GM12878 (cell line): ENCODE data around the gene PLEKHM1. TPM values are rescaled to one million over a fixed set of nuclear protein-coding genes. Genes with fewer than 3 reads are reported as not detected.

Experiments used
- ASH2L ChIP-seq: fragments of 300-600, 200-600 bp; sonication (generic); IDR thresholded peaks from 2 replicates; pipeline ENCODE4 v1.6.1; 2017; ENCODE audit warnings: low read depth, mild to moderate bottlenecking, borderline replicate concordance
- BCL11A ChIP-seq: IDR thresholded peaks from 2 replicates; pipeline ENCODE4 v1.6.1; 2011; ENCODE audit warnings: low read depth, low read length
- BRCA1 ChIP-seq: IDR thresholded peaks from 2 replicates; pipeline ENCODE4 v1.6.1; 2011; ENCODE audit warnings: low read depth, low read length, improper control_type of control experiment
- CHD1 ChIP-seq: IDR thresholded peaks from 2 replicates; pipeline ENCODE4 v1.6.1; 2012; ENCODE audit warnings: low read depth, low read length, improper control_type of control experiment
- EED ChIP-seq: sonication (generic); IDR thresholded peaks from 2 replicates; pipeline ENCODE4 v1.6.1; 2016; ENCODE audit warnings: antibody characterized with exemption, low read depth
- EP300 ChIP-seq, 2 experiments: fragments of 150-350 bp in 1 of 2; IDR thresholded peaks; 2 replicates each; pipeline ENCODE4 v1.6.1; 2011 to 2012; ENCODE audit warnings: low read depth in 2 of 2, low read length in 2 of 2, borderline replicate concordance in 1 of 2, improper control_type of control experiment in 1 of 2, inconsistent platforms in 1 of 2; ENCODE audit not compliant: control insufficient read depth in 1 of 2
- FOXM1 ChIP-seq: IDR thresholded peaks from 2 replicates; pipeline ENCODE4 v1.6.1; 2012; ENCODE audit warnings: low read depth, mild to moderate bottlenecking, inconsistent platforms, low read length, moderate library complexity
- IKZF1 ChIP-seq: fragments of 450-650 bp; conservative IDR thresholded peaks from 2 replicates; pipeline ENCODE4 v1.6.1; 2017; ENCODE audit warnings: antibody characterized with exemption, mild to moderate bottlenecking
- MYB ChIP-seq: fragments of 150-350 bp; IDR thresholded peaks from 2 replicates; pipeline ENCODE4 v1.6.1; 2014; ENCODE audit warnings: mild to moderate bottlenecking, low read depth, low read length, borderline replicate concordance
- NFIC ChIP-seq: IDR thresholded peaks from 2 replicates; pipeline ENCODE4 v1.6.1; 2012; ENCODE audit warnings: low read depth, mild to moderate bottlenecking, inconsistent platforms, low read length, moderate library complexity
- NRF1 ChIP-seq: conservative IDR thresholded peaks from 2 replicates; pipeline ENCODE4 v1.6.1; 2011; ENCODE audit warnings: mild to moderate bottlenecking, low read depth, low read length, improper control_type of control experiment
- STAT1 ChIP-seq: fragments of 450-650 bp; conservative IDR thresholded peaks from 2 replicates; pipeline ENCODE4 v1.6.1; 2014; ENCODE audit warnings: antibody characterized with exemption, mild to moderate bottlenecking
- YBX1 ChIP-seq: fragments of 450-650 bp; IDR thresholded peaks from 2 replicates; pipeline ENCODE4 v1.6.1; 2016; ENCODE audit warnings: antibody characterized with exemption
- ZZZ3 ChIP-seq: IDR thresholded peaks from 2 replicates; pipeline ENCODE4 v1.6.1; 2011; ENCODE audit warnings: low read depth; ENCODE audit not compliant: control insufficient read depth, insufficient read length
- polyA plus RNA-seq, 11 experiments: library from polyadenylated mRNA; depleted of rRNA in 4 of 11; unstranded in 6 of 11; stranded (reverse) in 5 of 11; fragments of >200 nt; fragmentation: Nextera tagmentation in 4 of 11; fragmentation: Illumina TruSeq in 1 of 11; extraction: Ambion mirVana in 4 of 11; extraction: Trizol in 1 of 11; gene quantifications; 1 replicate in 1 of 11; 2 replicates in 10 of 11; pipeline versions ENCODE4 v1.2.1 to v1.2.3, GENCODE V29; 2011 to 2016; ENCODE audit warnings: inconsistent platforms in 2 of 11, missing spikeins in 2 of 11, low read depth in 1 of 11
- total RNA-seq, 4 experiments: library from RNA; depleted of rRNA in 3 of 4; stranded (reverse); fragments of >200 nt in 3 of 4; fragmentation: Illumina TruSeq in 1 of 4; extraction: Trizol in 1 of 4; gene quantifications; 2 replicates each; pipeline versions ENCODE4 v1.2.1 to v1.2.3, GENCODE V29; 2013 to 2021
- TF ChIP-seq, protein P1 (sequence below): fragments of 450-650 bp; IDR thresholded peaks from 2 replicates; pipeline ENCODE4 v1.6.1; 2017; ENCODE audit warnings: mild to moderate bottlenecking, moderate library complexity
- TF ChIP-seq, protein P2 (sequence below): fragments of 450-650 bp; formaldehyde crosslinking; IDR thresholded peaks from 2 replicates; pipeline ENCODE4 v1.4.0; 2022; ENCODE audit warnings: mild to moderate bottlenecking, moderate library complexity
- TF ChIP-seq, protein P3 (sequence below): IDR thresholded peaks from 2 replicates; pipeline ENCODE4 v1.6.1; 2012; ENCODE audit warnings: low read depth, low read length, improper control_type of control experiment
- TF ChIP-seq, protein P4 (sequence below): IDR thresholded peaks from 2 replicates; pipeline ENCODE4 v1.6.1; 2011; ENCODE audit warnings: low read depth, mild to moderate bottlenecking, low read length, moderate library complexity, borderline replicate concordance; ENCODE audit errors: extremely low read depth
- TF ChIP-seq, protein P5 (sequence below): IDR thresholded peaks from 2 replicates; pipeline ENCODE4 v1.6.1; 2012; ENCODE audit warnings: low read length, inconsistent platforms

PLEKHM1 gene
- total and polyA plus RNA-seq, 10 of the 15 experiments (the other 5 are each of a cell fraction or from before 2014, with no cell fraction given), result 0.21 to 27.8 (median 9.4) TPM

DNA sequence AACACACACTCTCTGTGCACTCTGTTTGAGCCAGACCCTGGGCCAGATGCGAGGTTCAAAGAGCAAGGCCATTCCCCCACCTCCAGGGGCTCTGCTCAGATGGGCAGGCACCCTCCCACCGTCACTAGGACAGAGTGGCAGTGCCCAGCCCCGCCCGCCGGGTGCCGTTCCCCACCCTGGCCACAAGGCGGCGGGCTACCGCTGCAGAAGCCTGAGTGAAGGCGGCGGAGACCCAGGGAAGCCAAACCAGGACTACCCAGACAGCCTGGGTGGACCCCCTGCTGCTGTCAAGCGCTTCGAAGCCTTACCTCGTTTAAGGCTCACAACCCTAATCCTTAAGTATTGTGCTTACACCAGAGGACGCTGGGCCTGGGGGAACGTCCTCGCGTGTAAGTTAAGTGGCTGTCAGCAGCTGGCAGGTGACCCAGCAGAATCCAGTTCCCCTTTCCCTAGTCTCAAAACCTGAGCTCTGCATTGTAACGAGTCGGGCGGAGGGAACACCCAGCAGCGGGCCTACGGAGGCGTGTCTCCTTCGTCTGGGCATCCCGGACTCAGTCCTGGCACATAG is 62.4 kb downstream of the PLEKHM1 start (continued):
- TF ChIP-seq, protein P1, sequence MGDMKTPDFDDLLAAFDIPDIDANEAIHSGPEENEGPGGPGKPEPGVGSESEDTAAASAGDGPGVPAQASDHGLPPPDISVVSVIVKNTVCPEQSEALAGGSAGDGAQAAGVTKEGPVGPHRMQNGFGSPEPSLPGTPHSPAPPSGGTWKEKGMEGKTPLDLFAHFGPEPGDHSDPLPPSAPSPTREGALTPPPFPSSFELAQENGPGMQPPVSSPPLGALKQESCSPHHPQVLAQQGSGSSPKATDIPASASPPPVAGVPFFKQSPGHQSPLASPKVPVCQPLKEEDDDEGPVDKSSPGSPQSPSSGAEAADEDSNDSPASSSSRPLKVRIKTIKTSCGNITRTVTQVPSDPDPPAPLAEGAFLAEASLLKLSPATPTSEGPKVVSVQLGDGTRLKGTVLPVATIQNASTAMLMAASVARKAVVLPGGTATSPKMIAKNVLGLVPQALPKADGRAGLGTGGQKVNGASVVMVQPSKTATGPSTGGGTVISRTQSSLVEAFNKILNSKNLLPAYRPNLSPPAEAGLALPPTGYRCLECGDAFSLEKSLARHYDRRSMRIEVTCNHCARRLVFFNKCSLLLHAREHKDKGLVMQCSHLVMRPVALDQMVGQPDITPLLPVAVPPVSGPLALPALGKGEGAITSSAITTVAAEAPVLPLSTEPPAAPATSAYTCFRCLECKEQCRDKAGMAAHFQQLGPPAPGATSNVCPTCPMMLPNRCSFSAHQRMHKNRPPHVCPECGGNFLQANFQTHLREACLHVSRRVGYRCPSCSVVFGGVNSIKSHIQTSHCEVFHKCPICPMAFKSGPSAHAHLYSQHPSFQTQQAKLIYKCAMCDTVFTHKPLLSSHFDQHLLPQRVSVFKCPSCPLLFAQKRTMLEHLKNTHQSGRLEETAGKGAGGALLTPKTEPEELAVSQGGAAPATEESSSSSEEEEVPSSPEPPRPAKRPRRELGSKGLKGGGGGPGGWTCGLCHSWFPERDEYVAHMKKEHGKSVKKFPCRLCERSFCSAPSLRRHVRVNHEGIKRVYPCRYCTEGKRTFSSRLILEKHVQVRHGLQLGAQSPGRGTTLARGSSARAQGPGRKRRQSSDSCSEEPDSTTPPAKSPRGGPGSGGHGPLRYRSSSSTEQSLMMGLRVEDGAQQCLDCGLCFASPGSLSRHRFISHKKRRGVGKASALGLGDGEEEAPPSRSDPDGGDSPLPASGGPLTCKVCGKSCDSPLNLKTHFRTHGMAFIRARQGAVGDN, result peak; percentile 68; the same call in 1 of the 2 replicates
- TF ChIP-seq EED (no peak; the same call in 1 of the 2 replicates), ZZZ3 (no peak), BRCA1 (no peak), FOXM1 (no peak), ASH2L (no peak), NFIC (no peak), YBX1 (no peak), NRF1 (no peak), CHD1 (no peak), EP300 (IDR thresholded peaks at IDR 0.05; ENCODE audit: borderline replicate concordance in 1 of 2, control insufficient read depth in 1 of 2, low read depth in 2 of 2, low read length in 2 of 2) (no peak), IKZF1 (peak; percentile 42), STAT1 (no peak), MYB (no peak), BCL11A (0 out of 2 replicates have a peak, but pooled peaks have one; percentile 14)
- TF ChIP-seq, protein P2, sequence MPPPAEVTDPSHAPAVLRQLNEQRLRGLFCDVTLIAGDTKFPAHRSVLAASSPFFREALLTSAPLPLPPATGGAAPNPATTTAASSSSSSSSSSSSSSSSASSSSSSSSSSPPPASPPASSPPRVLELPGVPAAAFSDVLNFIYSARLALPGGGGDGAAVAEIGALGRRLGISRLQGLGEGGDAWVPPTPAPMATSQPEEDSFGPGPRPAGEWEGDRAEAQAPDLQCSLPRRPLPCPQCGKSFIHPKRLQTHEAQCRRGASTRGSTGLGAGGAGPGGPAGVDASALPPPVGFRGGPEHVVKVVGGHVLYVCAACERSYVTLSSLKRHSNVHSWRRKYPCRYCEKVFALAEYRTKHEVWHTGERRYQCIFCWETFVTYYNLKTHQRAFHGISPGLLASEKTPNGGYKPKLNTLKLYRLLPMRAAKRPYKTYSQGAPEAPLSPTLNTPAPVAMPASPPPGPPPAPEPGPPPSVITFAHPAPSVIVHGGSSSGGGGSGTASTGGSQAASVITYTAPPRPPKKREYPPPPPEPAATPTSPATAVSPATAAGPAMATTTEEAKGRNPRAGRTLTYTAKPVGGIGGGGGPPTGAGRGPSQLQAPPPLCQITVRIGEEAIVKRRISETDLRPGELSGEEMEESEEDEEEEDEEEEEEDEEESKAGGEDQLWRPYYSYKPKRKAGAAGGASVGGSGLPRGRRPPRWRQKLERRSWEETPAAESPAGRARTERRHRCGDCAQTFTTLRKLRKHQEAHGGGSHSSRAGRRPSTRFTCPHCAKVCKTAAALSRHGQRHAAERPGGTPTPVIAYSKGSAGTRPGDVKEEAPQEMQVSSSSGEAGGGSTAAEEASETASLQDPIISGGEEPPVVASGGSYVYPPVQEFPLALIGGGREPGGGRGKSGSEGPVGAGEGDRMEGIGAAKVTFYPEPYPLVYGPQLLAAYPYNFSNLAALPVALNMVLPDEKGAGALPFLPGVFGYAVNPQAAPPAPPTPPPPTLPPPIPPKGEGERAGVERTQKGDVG (CRISPR knock-in tag), result no peak
- TF ChIP-seq, protein P3, sequence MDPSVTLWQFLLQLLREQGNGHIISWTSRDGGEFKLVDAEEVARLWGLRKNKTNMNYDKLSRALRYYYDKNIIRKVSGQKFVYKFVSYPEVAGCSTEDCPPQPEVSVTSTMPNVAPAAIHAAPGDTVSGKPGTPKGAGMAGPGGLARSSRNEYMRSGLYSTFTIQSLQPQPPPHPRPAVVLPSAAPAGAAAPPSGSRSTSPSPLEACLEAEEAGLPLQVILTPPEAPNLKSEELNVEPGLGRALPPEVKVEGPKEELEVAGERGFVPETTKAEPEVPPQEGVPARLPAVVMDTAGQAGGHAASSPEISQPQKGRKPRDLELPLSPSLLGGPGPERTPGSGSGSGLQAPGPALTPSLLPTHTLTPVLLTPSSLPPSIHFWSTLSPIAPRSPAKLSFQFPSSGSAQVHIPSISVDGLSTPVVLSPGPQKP, result no peak
- TF ChIP-seq, protein P4, sequence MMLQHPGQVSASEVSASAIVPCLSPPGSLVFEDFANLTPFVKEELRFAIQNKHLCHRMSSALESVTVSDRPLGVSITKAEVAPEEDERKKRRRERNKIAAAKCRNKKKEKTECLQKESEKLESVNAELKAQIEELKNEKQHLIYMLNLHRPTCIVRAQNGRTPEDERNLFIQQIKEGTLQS, result no peak
- TF ChIP-seq, protein P5, sequence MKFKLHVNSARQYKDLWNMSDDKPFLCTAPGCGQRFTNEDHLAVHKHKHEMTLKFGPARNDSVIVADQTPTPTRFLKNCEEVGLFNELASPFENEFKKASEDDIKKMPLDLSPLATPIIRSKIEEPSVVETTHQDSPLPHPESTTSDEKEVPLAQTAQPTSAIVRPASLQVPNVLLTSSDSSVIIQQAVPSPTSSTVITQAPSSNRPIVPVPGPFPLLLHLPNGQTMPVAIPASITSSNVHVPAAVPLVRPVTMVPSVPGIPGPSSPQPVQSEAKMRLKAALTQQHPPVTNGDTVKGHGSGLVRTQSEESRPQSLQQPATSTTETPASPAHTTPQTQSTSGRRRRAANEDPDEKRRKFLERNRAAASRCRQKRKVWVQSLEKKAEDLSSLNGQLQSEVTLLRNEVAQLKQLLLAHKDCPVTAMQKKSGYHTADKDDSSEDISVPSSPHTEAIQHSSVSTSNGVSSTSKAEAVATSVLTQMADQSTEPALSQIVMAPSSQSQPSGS, result no peak
